ENCODE results near the gene ASAP3.

The ASAP3 gene

DNA sequence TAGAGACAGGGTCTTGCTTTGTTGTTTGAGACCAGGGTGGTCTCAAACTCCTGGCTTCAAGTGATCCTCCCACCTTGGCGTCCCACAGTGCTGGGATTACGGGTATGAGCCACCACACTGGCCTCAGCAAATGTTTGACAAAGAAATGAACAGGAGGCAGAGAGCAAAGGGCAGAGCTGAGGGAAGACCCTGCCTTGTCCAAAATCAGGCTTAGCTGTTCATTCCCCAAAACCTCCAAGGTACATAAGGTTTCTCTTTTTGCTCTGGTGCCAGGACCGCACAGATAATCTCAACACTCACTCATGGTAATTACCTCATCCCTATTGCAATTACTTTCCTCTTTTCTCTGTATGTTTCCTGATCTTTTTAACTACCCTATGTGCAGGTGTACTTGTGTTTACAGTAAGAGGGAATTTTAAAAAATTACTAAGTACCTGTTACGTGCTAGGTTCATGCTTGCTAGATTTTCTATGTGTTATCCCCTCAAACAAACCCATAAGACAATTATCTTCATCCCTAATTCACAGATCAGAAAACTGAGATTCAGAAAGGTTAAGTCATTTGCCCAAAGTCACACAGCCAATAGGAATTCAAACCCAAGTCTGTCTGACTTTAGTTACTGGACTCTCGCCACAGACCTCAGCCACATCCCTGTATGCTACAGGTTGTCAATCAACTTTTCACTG, 11.5 kb downstream of the ASAP3 start:
- TF ChIP-seq, protein P1, sequence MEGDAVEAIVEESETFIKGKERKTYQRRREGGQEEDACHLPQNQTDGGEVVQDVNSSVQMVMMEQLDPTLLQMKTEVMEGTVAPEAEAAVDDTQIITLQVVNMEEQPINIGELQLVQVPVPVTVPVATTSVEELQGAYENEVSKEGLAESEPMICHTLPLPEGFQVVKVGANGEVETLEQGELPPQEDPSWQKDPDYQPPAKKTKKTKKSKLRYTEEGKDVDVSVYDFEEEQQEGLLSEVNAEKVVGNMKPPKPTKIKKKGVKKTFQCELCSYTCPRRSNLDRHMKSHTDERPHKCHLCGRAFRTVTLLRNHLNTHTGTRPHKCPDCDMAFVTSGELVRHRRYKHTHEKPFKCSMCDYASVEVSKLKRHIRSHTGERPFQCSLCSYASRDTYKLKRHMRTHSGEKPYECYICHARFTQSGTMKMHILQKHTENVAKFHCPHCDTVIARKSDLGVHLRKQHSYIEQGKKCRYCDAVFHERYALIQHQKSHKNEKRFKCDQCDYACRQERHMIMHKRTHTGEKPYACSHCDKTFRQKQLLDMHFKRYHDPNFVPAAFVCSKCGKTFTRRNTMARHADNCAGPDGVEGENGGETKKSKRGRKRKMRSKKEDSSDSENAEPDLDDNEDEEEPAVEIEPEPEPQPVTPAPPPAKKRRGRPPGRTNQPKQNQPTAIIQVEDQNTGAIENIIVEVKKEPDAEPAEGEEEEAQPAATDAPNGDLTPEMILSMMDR (IDR thresholded peaks at IDR 0.05; ENCODE audit: borderline replicate concordance, control extremely low read depth, extremely low read depth, insufficient read depth, missing control alignments) = no peak
- DNase-seq (ENCODE audit: low spot score) = no peak
- in situ Hi-C loops (cut with MboI; ENCODE audit: low sequenced_read_pairs, unreplicated experiment) = no loop called here

DNA sequence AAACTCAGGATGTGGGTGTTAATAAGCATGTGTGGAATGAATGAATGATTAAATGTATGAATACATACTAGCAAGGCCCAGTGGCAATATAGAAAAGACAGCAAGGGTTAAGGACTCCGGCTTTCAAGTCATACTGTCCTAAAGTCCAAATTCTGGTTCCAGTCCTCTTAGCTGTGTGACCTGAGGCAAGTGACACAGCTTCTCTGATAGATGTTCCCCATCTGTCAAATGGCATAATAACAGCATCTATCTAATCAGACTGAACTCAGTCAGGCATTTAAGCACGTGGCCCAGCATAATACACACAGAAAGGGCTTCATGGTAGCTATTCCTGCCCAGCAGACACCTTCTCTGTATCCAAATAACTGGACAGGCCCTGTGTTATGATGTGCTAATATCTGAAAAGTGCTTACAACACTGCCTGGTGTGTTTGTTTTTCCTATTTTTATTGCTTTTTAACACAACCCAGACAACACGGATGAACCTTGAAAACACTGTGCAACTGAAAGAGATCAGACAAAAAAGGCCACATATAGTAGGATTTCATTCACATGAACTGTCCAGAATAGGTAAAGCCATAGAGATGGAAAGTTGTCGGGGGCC, 12.4 kb downstream of the ASAP3 start:
- TF ChIP-seq, protein P1 (IDR thresholded peaks at IDR 0.05; ENCODE audit: borderline replicate concordance, control extremely low read depth, extremely low read depth, insufficient read depth, missing control alignments) = no peak
- in situ Hi-C loops (cut with MboI; ENCODE audit: low sequenced_read_pairs, unreplicated experiment) = no loop called here
- no peak for DNase-seq (ENCODE audit: low spot score)

DNA sequence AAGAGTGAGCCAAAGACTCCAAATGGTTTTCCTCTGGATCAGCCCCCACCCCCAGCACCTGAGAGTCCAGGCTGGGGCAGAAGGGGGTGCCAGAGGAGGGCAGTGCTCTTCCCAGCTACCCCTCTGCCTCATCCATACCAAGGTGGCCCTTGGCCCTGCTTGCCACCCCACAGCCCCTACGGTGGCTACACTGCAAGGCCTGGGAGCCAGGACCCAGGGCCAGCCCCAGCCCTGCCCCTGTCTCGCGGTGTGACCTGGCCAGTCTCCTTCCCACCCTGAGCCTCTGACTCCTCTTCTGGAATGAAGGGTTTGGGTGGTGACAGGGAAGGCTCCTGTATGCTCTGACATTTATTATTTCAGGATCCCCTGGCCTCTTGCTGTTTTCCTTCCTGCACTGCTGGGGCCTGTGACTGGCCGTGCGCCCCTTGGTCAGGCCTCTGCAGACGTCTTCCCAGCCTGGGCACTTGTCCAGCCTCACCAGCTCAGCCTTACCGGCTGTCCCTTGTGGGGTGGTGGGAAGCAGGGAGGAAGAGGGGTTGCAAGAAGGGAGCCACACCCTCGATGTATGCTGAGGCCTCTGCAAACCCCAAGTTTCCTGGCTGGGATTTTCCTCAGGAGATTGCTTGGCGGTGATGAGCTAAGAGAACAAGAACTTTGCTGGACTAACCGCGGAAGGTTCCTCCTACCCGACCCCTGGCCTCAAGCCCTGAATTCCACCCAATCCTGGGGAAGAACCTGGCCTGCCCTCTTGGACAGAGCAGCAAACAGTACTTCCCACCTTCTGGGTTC, 13.5 kb downstream of the ASAP3 start:
- no peak for DNase-seq (ENCODE audit: low spot score)
- in situ Hi-C loops (cut with MboI; ENCODE audit: low sequenced_read_pairs, unreplicated experiment) = no loop called here
- TF ChIP-seq, protein P1 (IDR thresholded peaks at IDR 0.05; ENCODE audit: borderline replicate concordance, control extremely low read depth, extremely low read depth, insufficient read depth, missing control alignments) = no peak

DNA sequence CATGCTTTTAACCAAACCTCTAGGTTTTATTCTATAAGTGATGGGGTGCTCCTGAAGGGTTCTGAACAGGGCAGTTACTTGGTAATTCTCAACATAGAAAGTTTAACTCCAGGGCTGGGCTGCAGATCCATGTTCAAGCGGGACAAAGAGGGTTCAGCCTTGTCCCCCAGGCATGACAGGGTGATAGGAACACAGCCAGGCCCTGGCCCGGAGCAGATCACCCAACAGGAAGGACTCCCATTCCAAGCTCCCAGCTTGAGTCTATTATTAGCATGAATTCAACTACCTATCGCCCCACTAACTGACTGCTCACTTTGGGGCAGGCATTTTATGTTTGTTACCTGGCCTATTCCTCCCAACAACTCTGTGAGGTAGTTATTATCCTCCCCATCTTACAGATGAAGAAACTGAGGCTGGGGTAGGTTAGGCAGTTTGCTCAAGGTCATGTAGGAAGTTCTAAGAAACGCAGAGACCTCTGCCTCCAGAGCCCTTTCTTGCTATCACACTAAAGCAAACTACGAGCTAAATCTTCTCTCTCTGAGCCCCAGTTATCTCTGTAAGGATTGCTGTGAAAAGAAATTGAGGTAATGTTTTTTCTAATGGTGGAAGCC, 14.5 kb downstream of the ASAP3 start:
- no peak for DNase-seq (ENCODE audit: low spot score)
- in situ Hi-C loops (cut with MboI; ENCODE audit: low sequenced_read_pairs, unreplicated experiment) = no loop called here
- TF ChIP-seq, protein P1 (IDR thresholded peaks at IDR 0.05; ENCODE audit: borderline replicate concordance, control extremely low read depth, extremely low read depth, insufficient read depth, missing control alignments) = no peak

DNA sequence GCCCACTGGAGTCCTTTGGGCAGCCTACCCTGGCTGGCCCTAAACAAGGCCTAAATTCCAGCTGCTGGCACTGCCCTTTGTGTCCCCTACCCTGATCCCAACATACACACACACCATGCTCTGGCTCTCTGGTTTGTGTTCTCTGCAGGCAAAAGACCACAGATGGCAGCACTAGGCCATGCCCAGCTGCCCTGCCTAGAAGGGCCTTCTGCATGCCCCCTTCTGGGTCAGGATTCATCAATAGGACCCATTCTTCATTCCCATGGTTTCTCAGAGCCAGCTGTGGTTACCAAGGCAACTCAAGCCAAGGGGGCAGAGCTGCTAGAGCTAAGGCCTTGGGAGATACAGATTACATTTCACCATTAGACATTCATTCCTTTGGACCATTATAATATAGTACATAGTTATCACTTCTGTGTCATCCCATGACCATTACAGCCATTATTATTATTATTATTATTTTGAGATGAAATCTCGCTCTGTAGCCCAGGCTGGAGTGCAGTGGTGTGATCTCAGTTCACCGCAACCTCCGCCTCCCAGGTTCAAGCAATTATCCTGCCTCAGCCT, 17.5 kb downstream of the ASAP3 start:
- TF ChIP-seq, protein P1 (IDR thresholded peaks at IDR 0.05; ENCODE audit: borderline replicate concordance, control extremely low read depth, extremely low read depth, insufficient read depth, missing control alignments) = no peak
- in situ Hi-C loops (cut with MboI; ENCODE audit: low sequenced_read_pairs, unreplicated experiment) = no loop called here
- DNase-seq (ENCODE audit: low spot score) = no peak

DNA sequence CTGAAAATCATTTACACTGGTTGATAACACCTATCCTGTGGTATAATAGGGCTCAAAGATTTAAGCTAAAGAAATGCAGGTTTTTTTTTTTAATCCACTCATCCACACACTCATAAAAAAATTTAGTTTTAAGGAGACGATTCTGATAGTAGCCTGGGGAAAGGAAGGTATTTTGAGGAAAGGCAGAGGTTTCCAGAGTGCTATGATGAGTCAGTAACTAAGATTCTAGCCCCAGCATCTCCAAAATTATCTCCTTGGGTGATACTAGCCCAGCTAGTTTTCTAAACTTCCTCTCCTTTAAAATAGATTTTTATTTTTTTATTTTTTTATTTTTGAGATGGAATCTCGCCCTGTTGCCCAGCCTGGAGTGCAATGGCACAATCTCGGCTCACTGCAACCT, 20.7 kb downstream of the ASAP3 start:
- in situ Hi-C loops (cut with MboI; ENCODE audit: low sequenced_read_pairs, unreplicated experiment) = no loop called here
- DNase-seq (ENCODE audit: low spot score) = no peak

More for the DNA sequence above, 20.7 kb downstream of the ASAP3 start:
- TF ChIP-seq, protein P1 (IDR thresholded peaks at IDR 0.05; ENCODE audit: borderline replicate concordance, control extremely low read depth, extremely low read depth, insufficient read depth, missing control alignments) = no peak
